GM23338 (cell line): ENCODE data around the gene WDR27. TPM values are rescaled to one million over a fixed set of nuclear protein-coding genes. Genes with fewer than 3 reads are reported as not detected.

ENCODE experiments used
- ATAC-seq: fragments of 200-7000 bp; cut with Tn5 transposase; 3 replicates; pipeline ENCODE4 v1.9.1; 2020
- DNase-seq: peaks from one replicate; pipeline ENCODE4 v3.0.0-alpha.2; 2015; ENCODE audit warnings: low spot score
- H2AFZ ChIP-seq: fragments of 200-600 bp; sonication (generic); 2 replicates; pipeline ENCODE4 v1.8.0; 2016; ENCODE audit warnings: antibody characterized with exemption, mild to moderate bottlenecking, moderate library complexity
- H3F3A ChIP-seq: fragments of 200-600 bp; sonication (generic); replicated peaks from 2 replicates; pipeline ENCODE4 v1.8.0; 2017; ENCODE audit warnings: antibody characterized with exemption, mixed run types, low read depth
- H3K27ac ChIP-seq: fragments of 200-600 bp; sonication (generic); 2 replicates; pipeline ENCODE4 v1.6.1; 2016; ENCODE audit warnings: low read depth
- H3K27me3 ChIP-seq: fragments of 200-600 bp; sonication (generic); 2 replicates; pipeline ENCODE4 v1.8.0; 2016; ENCODE audit warnings: mild to moderate bottlenecking, mixed run types, moderate library complexity; ENCODE audit not compliant: insufficient read depth
- H3K36me3 ChIP-seq: fragments of 200-600 bp; sonication (generic); 2 replicates; pipeline ENCODE4 v1.8.0; 2016; ENCODE audit warnings: mild to moderate bottlenecking; ENCODE audit not compliant: insufficient read depth
- H3K4me1 ChIP-seq: fragments of 200-600 bp; sonication (generic); 2 replicates; pipeline ENCODE4 v1.8.0; 2016; ENCODE audit warnings: mild to moderate bottlenecking, moderate library complexity; ENCODE audit not compliant: insufficient read depth
- H3K4me2 ChIP-seq: fragments of 200-600 bp; sonication (generic); 2 replicates; pipeline ENCODE4 v1.7.1; 2017; ENCODE audit warnings: mixed run types
- H3K4me3 ChIP-seq: fragments of 200-600 bp; sonication (generic); 2 replicates; pipeline ENCODE4 v1.6.1; 2016; ENCODE audit warnings: mixed run types
- H3K79me2 ChIP-seq: fragments of 200-600 bp; sonication (generic); replicated peaks from 2 replicates; pipeline ENCODE4 v1.8.0; 2017; ENCODE audit warnings: mild to moderate bottlenecking; ENCODE audit not compliant: insufficient read depth
- H3K9me2 ChIP-seq: fragments of 200-600 bp; sonication (generic); 2 replicates; pipeline ENCODE4 v1.8.0; 2017; ENCODE audit not compliant: insufficient read depth
- H4K20me1 ChIP-seq: fragments of 200-600 bp; sonication (generic); replicated peaks from 2 replicates; pipeline ENCODE4 v1.8.0; 2017; ENCODE audit warnings: mild to moderate bottlenecking; ENCODE audit not compliant: insufficient read depth
- H3K27ac Mint-ChIP-seq: 2 replicates; pipeline ENCODE4 v1.8.0; 2020; ENCODE audit warnings: inconsistent platforms, mild to moderate bottlenecking, moderate library complexity, mixed read lengths
- H3K27me3 Mint-ChIP-seq: 3 replicates; pipeline ENCODE4 v1.8.0; 2022; ENCODE audit warnings: low read depth, mild to moderate bottlenecking, moderate library complexity, mixed read lengths, inconsistent platforms; ENCODE audit not compliant: insufficient read depth, poor library complexity
- H3K36me3 Mint-ChIP-seq: 3 replicates; pipeline ENCODE4 v1.8.0; 2021; ENCODE audit warnings: low read depth, mild to moderate bottlenecking, inconsistent platforms, moderate library complexity, mixed read lengths
- H3K4me1 Mint-ChIP-seq: 3 replicates; pipeline ENCODE4 v1.8.0; 2020; ENCODE audit warnings: mild to moderate bottlenecking, inconsistent platforms, mixed read lengths
- H3K4me3 Mint-ChIP-seq: 3 replicates; pipeline ENCODE4 v1.8.0; 2021; ENCODE audit warnings: moderate library complexity, mild to moderate bottlenecking, inconsistent platforms, mixed read lengths
- H3K9me3 Mint-ChIP-seq: 3 replicates; pipeline ENCODE4 v1.8.0; 2020; ENCODE audit warnings: moderate library complexity, mild to moderate bottlenecking, inconsistent platforms, mixed read lengths
- CREB1 ChIP-seq: fragments of 250-450 bp; sonication (Bioruptor Pico); IDR thresholded peaks from 2 replicates; pipeline ENCODE4 v1.5.0; 2020; ENCODE audit warnings: low read depth, mild to moderate bottlenecking, moderate library complexity
- EZH2 ChIP-seq: fragments of 200-600 bp; sonication (generic); IDR thresholded peaks from one replicate; pipeline ENCODE4 v1.8.0; 2017; ENCODE audit warnings: antibody characterized with exemption, mild to moderate bottlenecking, low read depth; ENCODE audit not compliant: unreplicated experiment
- EZH2phosphoT487 ChIP-seq: fragments of 200-600 bp; sonication (generic); IDR thresholded peaks from one replicate; pipeline ENCODE4 v1.8.1; 2018; ENCODE audit warnings: antibody characterized with exemption; ENCODE audit not compliant: unreplicated experiment
- JUNB ChIP-seq: IDR thresholded peaks from one replicate; pipeline ENCODE4 v1.6.1; 2016; ENCODE audit warnings: antibody characterized with exemption; ENCODE audit not compliant: unreplicated experiment
- NANOG ChIP-seq: IDR thresholded peaks from 2 replicates; pipeline ENCODE4 v1.6.1; 2016; ENCODE audit warnings: antibody characterized with exemption, borderline replicate concordance
- POLR2AphosphoS5 ChIP-seq: IDR thresholded peaks from 2 replicates; pipeline ENCODE4 v1.6.1; 2016; ENCODE audit warnings: antibody characterized with exemption, low read depth
- STAT1 ChIP-seq: IDR thresholded peaks from one replicate; pipeline ENCODE4 v1.6.1; 2016; ENCODE audit warnings: antibody characterized with exemption; ENCODE audit not compliant: unreplicated experiment
- ZNF114 ChIP-seq: fragments of 250-450 bp; sonication (Bioruptor Pico); IDR thresholded peaks from 2 replicates; pipeline ENCODE4 v1.5.0; 2020; ENCODE audit warnings: mild to moderate bottlenecking, moderate library complexity
- ZNF331 ChIP-seq: fragments of 250-450 bp; sonication (Bioruptor Pico); IDR thresholded peaks from 2 replicates; pipeline ENCODE4 v1.5.0; 2020; ENCODE audit warnings: low read depth, mild to moderate bottlenecking, moderate library complexity
- polyA plus RNA-seq: library from polyadenylated mRNA; unstranded; fragments of >200 nt; fragmentation: Nextera tagmentation; extraction: Ambion mirVana; gene quantifications from 2 replicates; pipeline ENCODE4 v1.2.1, GENCODE V29; 2016
- total RNA-seq: library from RNA; depleted of rRNA; stranded (reverse); fragments of >200 nt; shearing (Covaris generic); gene quantifications from 2 replicates; pipeline ENCODE4 v1.2.3, GENCODE V29; 2014
- TF ChIP-seq, protein P1 (sequence below), 2 experiments: fragments of 200-600 bp in 1 of 2; sonication (generic) in 1 of 2; conservative IDR thresholded peaks; 2 replicates each; pipeline versions ENCODE4 v1.5.1 to v1.6.1; 2016 to 2017; ENCODE audit warnings: antibody characterized with exemption in 2 of 2, low read depth in 2 of 2, mild to moderate bottlenecking in 2 of 2, moderate library complexity in 1 of 2
- TF ChIP-seq, protein P2 (sequence below): IDR thresholded peaks from 2 replicates; pipeline ENCODE4 v1.6.1; 2016; ENCODE audit warnings: antibody characterized with exemption
- TF ChIP-seq, protein P3 (sequence below): IDR thresholded peaks from one replicate; pipeline ENCODE4 v1.6.1; 2018; ENCODE audit warnings: antibody characterized with exemption; ENCODE audit not compliant: unreplicated experiment
- TF ChIP-seq, protein P4 (sequence below): fragments of 250-450 bp; sonication (Bioruptor Pico); IDR thresholded peaks from 2 replicates; pipeline ENCODE4 v1.5.0; 2020; ENCODE audit warnings: mild to moderate bottlenecking, moderate library complexity

Gene WDR27
- total and polyA plus RNA-seq, 2 experiments from 2014 or later = 55.3 to 80.4 TPM

DNA sequence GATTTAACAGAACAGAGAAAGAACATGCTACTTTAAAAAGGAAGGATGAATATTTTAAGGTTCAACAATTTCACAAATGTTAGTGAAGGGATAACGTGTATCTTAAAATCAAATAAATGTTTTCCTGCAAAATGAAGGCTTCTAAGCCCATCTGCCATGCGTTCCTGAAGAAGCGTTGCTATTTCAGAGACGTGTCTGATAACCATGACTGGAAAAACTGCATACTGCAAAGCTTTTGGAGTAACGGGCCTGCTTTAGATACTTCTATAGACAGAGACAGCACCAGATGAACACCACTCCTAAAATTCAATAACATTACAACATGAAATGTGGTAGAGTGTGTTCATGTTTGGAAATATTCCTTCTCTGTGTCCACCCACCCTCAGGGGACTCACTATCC is 126.0 kb downstream of the WDR27 start:
- H3K9me2 ChIP-seq = no peaks in the 10 kb centered on the region
- ATAC-seq = no peak
- no peaks in the 10 kb centered on the region; the same call in 2 of the 3 replicates for H3K9me3 Mint-ChIP-seq
- no peak overlapping the region for H3K4me3 Mint-ChIP-seq
- H3F3A ChIP-seq = no peaks in the 10 kb centered on the region
- H3K4me2 ChIP-seq = no peak overlapping the region
- no peaks in the 10 kb centered on the region for H3K27me3 ChIP-seq
- peaks cover 9% of the 10 kb centered on the region for H3K4me1 Mint-ChIP-seq
- no peaks in the 10 kb centered on the region for H3K36me3 ChIP-seq
- H3K27ac Mint-ChIP-seq = no peak overlapping the region
- peaks cover 23% of the 10 kb centered on the region for H3K36me3 Mint-ChIP-seq
- no peaks in the 10 kb centered on the region for H3K4me1 ChIP-seq
- H3K79me2 ChIP-seq = no peaks in the 10 kb centered on the region
- H4K20me1 ChIP-seq = no peaks in the 10 kb centered on the region
- DNase-seq = no peak
- H2AFZ ChIP-seq = no peak overlapping the region
- peaks cover 11% of the 10 kb centered on the region for H3K27me3 Mint-ChIP-seq
- TF ChIP-seq STAT1 (no peak), EZH2phosphoT487 (no peak), EZH2 (no peak), JUNB (no peak), NANOG (no peak), CREB1 (CRISPR knock-in tag) (no peak), POLR2AphosphoS5 (no peak), ZNF331 (CRISPR knock-in tag) (no peak), ZNF114 (no peak)
- TF ChIP-seq, protein P1, sequence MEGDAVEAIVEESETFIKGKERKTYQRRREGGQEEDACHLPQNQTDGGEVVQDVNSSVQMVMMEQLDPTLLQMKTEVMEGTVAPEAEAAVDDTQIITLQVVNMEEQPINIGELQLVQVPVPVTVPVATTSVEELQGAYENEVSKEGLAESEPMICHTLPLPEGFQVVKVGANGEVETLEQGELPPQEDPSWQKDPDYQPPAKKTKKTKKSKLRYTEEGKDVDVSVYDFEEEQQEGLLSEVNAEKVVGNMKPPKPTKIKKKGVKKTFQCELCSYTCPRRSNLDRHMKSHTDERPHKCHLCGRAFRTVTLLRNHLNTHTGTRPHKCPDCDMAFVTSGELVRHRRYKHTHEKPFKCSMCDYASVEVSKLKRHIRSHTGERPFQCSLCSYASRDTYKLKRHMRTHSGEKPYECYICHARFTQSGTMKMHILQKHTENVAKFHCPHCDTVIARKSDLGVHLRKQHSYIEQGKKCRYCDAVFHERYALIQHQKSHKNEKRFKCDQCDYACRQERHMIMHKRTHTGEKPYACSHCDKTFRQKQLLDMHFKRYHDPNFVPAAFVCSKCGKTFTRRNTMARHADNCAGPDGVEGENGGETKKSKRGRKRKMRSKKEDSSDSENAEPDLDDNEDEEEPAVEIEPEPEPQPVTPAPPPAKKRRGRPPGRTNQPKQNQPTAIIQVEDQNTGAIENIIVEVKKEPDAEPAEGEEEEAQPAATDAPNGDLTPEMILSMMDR (conservative IDR thresholded peaks at IDR 0.05; ENCODE audit: low read depth in 2 of 2) = no peak
- TF ChIP-seq, protein P2, sequence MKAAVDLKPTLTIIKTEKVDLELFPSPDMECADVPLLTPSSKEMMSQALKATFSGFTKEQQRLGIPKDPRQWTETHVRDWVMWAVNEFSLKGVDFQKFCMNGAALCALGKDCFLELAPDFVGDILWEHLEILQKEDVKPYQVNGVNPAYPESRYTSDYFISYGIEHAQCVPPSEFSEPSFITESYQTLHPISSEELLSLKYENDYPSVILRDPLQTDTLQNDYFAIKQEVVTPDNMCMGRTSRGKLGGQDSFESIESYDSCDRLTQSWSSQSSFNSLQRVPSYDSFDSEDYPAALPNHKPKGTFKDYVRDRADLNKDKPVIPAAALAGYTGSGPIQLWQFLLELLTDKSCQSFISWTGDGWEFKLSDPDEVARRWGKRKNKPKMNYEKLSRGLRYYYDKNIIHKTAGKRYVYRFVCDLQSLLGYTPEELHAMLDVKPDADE = no peak
- TF ChIP-seq, protein P3, sequence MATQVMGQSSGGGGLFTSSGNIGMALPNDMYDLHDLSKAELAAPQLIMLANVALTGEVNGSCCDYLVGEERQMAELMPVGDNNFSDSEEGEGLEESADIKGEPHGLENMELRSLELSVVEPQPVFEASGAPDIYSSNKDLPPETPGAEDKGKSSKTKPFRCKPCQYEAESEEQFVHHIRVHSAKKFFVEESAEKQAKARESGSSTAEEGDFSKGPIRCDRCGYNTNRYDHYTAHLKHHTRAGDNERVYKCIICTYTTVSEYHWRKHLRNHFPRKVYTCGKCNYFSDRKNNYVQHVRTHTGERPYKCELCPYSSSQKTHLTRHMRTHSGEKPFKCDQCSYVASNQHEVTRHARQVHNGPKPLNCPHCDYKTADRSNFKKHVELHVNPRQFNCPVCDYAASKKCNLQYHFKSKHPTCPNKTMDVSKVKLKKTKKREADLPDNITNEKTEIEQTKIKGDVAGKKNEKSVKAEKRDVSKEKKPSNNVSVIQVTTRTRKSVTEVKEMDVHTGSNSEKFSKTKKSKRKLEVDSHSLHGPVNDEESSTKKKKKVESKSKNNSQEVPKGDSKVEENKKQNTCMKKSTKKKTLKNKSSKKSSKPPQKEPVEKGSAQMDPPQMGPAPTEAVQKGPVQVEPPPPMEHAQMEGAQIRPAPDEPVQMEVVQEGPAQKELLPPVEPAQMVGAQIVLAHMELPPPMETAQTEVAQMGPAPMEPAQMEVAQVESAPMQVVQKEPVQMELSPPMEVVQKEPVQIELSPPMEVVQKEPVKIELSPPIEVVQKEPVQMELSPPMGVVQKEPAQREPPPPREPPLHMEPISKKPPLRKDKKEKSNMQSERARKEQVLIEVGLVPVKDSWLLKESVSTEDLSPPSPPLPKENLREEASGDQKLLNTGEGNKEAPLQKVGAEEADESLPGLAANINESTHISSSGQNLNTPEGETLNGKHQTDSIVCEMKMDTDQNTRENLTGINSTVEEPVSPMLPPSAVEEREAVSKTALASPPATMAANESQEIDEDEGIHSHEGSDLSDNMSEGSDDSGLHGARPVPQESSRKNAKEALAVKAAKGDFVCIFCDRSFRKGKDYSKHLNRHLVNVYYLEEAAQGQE = no peak
- TF ChIP-seq, protein P4, sequence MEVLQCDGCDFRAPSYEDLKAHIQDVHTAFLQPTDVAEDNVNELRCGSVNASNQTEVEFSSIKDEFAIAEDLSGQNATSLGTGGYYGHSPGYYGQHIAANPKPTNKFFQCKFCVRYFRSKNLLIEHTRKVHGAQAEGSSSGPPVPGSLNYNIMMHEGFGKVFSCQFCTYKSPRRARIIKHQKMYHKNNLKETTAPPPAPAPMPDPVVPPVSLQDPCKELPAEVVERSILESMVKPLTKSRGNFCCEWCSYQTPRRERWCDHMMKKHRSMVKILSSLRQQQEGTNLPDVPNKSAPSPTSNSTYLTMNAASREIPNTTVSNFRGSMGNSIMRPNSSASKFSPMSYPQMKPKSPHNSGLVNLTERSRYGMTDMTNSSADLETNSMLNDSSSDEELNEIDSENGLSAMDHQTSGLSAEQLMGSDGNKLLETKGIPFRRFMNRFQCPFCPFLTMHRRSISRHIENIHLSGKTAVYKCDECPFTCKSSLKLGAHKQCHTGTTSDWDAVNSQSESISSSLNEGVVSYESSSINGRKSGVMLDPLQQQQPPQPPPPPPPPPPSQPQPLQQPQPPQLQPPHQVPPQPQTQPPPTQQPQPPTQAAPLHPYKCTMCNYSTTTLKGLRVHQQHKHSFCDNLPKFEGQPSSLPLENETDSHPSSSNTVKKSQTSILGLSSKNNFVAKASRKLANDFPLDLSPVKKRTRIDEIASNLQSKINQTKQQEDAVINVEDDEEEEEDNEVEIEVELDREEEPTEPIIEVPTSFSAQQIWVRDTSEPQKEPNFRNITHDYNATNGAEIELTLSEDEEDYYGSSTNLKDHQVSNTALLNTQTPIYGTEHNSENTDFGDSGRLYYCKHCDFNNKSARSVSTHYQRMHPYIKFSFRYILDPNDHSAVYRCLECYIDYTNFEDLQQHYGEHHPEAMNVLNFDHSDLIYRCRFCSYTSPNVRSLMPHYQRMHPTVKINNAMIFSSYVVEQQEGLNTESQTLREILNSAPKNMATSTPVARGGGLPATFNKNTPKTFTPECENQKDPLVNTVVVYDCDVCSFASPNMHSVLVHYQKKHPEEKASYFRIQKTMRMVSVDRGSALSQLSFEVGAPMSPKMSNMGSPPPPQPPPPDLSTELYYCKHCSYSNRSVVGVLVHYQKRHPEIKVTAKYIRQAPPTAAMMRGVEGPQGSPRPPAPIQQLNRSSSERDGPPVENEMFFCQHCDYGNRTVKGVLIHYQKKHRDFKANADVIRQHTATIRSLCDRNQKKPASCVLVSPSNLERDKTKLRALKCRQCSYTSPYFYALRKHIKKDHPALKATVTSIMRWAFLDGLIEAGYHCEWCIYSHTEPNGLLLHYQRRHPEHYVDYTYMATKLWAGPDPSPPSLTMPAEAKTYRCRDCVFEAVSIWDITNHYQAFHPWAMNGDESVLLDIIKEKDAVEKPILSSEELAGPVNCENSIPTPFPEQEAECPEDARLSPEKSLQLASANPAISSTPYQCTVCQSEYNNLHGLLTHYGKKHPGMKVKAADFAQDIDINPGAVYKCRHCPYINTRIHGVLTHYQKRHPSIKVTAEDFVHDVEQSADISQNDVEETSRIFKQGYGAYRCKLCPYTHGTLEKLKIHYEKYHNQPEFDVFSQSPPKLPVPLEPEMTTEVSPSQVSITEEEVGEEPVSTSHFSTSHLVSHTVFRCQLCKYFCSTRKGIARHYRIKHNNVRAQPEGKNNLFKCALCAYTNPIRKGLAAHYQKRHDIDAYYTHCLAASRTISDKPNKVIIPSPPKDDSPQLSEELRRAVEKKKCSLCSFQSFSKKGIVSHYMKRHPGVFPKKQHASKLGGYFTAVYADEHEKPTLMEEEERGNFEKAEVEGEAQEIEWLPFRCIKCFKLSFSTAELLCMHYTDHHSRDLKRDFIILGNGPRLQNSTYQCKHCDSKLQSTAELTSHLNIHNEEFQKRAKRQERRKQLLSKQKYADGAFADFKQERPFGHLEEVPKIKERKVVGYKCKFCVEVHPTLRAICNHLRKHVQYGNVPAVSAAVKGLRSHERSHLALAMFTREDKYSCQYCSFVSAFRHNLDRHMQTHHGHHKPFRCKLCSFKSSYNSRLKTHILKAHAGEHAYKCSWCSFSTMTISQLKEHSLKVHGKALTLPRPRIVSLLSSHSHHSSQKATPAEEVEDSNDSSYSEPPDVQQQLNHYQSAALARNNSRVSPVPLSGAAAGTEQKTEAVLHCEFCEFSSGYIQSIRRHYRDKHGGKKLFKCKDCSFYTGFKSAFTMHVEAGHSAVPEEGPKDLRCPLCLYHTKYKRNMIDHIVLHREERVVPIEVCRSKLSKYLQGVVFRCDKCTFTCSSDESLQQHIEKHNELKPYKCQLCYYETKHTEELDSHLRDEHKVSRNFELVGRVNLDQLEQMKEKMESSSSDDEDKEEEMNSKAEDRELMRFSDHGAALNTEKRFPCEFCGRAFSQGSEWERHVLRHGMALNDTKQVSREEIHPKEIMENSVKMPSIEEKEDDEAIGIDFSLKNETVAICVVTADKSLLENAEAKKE (CRISPR knock-in tag) = no peak
- H3K4me3 ChIP-seq = no peak overlapping the region
- no peak overlapping the region for H3K27ac ChIP-seq
